ENCODE measurements around the gene CEACAM19. TPM values are rescaled to one million over a fixed set of nuclear protein-coding genes. Genes with fewer than 3 reads are reported as not detected.
A peak's percentile ranks its signal among the peaks of the same experiment; 100 is the strongest.

CEACAM19 gene
- total and polyA plus RNA-seq, 10 of the 15 experiments (the other 5 are each of a cell fraction or from before 2014, with no cell fraction given), result 0.13 to 0.31 (median 0.17) TPM; not detected in 4

GRCh38 chr19:44672226-44672625, 944 bp downstream of the CEACAM19 start:
- no TSS peak for BruUV-seq (replicated peaks)
- in situ Hi-C loops (cut with MboI), result no loop called here

More at GRCh38 chr19:44672226-44672625, 944 bp downstream of the CEACAM19 start:
- Histone ChIP-seq H3K36me3 (ENCODE audit: control insufficient read depth in 2 of 2, insufficient read depth in 2 of 2, low read length in 1 of 2) (no peaks in the 10 kb centered on the region), H4K20me1 (ENCODE audit: control insufficient read depth, insufficient read depth) (no peaks in the 10 kb centered on the region), H2AFZ (ENCODE audit: control insufficient read depth, low read depth, low read length) (no peak overlapping the region), H3K79me2 (ENCODE audit: control insufficient read depth, insufficient read depth, low read length) (no peaks in the 10 kb centered on the region), H3K9me3 (replicated peaks; ENCODE audit: control insufficient read depth, insufficient read depth, low read length) (peaks cover 2% of the 10 kb centered on the region; the same call in 2 of the 3 replicates), H3K27ac (ENCODE audit: control insufficient read depth, insufficient read depth) (no peak overlapping the region), H3K9ac (ENCODE audit: control insufficient read depth, insufficient read depth, low read length) (no peak overlapping the region), H3K4me2 (ENCODE audit: control insufficient read depth, insufficient read depth) (no peak overlapping the region), H3K4me1 (ENCODE audit: control insufficient read depth, insufficient read depth, low read length) (no peaks in the 10 kb centered on the region), H3K4me3 (no peak overlapping the region), H3K27me3 (replicated peaks in 1 of 2; ENCODE audit: control insufficient read depth in 2 of 2, insufficient read depth in 2 of 2, low read length in 1 of 2) (no peaks in the 10 kb centered on the region)
- intact Hi-C loops (cut with micrococcal nuclease; ENCODE audit: unreplicated experiment), result no loop called here
- FAIRE-seq (no peak), DNase-seq (ENCODE audit: low read depth, low spot score) (no peak), ATAC-seq (no peak)
- RAD21 ChIA-PET (ENCODE audit: unreplicated experiment), result no interaction called here
- POLR2A ChIA-PET, result no interaction called here
- CTCF ChIA-PET, result interaction anchor here (1.0 kb wide), 1 partner anchor 14 kb away, joined by 3 read pairs; no protein-coding TSS in a partner anchor
- TF ChIP-seq SRF (IDR thresholded peaks at IDR 0.05; ENCODE audit: low read depth in 2 of 2, low read length in 2 of 2), result 0 out of 4 replicates have a peak, but pooled peaks of 1 of the 2 experiments have one; percentile 52
- TF ChIP-seq, protein P1, sequence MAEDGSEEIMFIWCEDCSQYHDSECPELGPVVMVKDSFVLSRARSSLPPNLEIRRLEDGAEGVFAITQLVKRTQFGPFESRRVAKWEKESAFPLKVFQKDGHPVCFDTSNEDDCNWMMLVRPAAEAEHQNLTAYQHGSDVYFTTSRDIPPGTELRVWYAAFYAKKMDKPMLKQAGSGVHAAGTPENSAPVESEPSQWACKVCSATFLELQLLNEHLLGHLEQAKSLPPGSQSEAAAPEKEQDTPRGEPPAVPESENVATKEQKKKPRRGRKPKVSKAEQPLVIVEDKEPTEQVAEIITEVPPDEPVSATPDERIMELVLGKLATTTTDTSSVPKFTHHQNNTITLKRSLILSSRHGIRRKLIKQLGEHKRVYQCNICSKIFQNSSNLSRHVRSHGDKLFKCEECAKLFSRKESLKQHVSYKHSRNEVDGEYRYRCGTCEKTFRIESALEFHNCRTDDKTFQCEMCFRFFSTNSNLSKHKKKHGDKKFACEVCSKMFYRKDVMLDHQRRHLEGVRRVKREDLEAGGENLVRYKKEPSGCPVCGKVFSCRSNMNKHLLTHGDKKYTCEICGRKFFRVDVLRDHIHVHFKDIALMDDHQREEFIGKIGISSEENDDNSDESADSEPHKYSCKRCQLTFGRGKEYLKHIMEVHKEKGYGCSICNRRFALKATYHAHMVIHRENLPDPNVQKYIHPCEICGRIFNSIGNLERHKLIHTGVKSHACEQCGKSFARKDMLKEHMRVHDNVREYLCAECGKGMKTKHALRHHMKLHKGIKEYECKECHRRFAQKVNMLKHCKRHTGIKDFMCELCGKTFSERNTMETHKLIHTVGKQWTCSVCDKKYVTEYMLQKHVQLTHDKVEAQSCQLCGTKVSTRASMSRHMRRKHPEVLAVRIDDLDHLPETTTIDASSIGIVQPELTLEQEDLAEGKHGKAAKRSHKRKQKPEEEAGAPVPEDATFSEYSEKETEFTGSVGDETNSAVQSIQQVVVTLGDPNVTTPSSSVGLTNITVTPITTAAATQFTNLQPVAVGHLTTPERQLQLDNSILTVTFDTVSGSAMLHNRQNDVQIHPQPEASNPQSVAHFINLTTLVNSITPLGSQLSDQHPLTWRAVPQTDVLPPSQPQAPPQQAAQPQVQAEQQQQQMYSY (CRISPR knock-in tag; IDR thresholded peaks at IDR 0.05), result no peak
- TF ChIP-seq ZNF24 (IDR thresholded peaks at IDR 0.05), result peak; percentile 38; the same call in 1 of the 2 replicates
- TF ChIP-seq MLLT1 (IDR thresholded peaks at IDR 0.05), result 0 out of 2 replicates have a peak, but pooled peaks have one; percentile 67
- SMC1A ChIA-PET (ENCODE audit: uncharacterized antibody, unreplicated experiment), result no interaction called here
- WGBS (ENCODE audit: insufficient coverage, insufficient replicate concordance, low lambda C conversion rate, missing lambda C conversion rate), result 32% methylated on average over 1 of the region's 1 CpG
